ENCODE data around the gene NAA80. TPM values are rescaled to one million over a fixed set of nuclear protein-coding genes. Genes with fewer than 3 reads are reported as not detected.

NAA80 gene
- total and polyA plus RNA-seq, 5 experiments from 2014 or later: 10.8 to 36.8 (median 18.7) TPM

GRCh38 chr3:50339485-50340146 lies 40.4 kb upstream of the NAA80 start:
- peaks cover 0 to 3% (median 0%) of the 10 kb centered on the region in 3 donors for H3K36me3 Mint-ChIP-seq
- POLR2A ChIA-PET: interaction anchor here (1.7 to 14.5 kb wide), 8 partner anchors 8 to 47 kb away, joined by 6 to 318 read pairs (median 32); partner anchors contain the start of genes CYB561D2, HYAL2, HYAL3 and IFRD2
- H3K9me3 Mint-ChIP-seq: no peaks in the 10 kb centered on the region
- DNase-seq: no peak
- no peak for ATAC-seq
- no peaks in the 10 kb centered on the region for H3K27me3 Mint-ChIP-seq
- peak overlapping the region; percentile 94 to 99 (median 96) for H3K27ac Mint-ChIP-seq
- peaks cover 27 to 72% (median 66%) of the 10 kb centered on the region in 4 donors for H3K4me1 Mint-ChIP-seq
- peak overlapping the region; percentile 86 to 98 (median 94) for H3K4me3 Mint-ChIP-seq

DNA sequence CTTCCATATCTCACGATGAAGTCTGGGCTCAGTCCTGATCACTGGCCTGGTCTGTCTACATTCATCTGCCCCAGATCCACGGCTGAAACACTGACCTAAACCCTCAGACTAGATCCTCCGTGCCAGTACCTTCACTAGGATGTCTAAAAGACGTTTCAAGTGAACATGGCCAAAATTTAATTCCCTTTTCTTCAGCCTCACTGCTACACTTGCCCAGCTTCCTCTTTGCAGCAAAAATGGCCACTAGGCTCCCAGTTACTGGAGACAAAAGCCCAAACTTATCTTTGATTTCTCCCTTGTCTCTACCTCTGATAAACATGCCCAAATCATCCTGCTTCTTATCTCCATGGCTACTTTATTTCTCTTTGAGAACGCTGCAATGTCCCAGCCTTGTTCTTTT lies 39.8 kb upstream of the NAA80 start:
- H3K4me3 Mint-ChIP-seq: peak overlapping the region; percentile 86 to 98 (median 94)
- POLR2A ChIA-PET: interaction anchor here (0.7 to 14.5 kb wide), 8 partner anchors 11 to 314 kb away, joined by 3 to 318 read pairs (median 46); partner anchors contain the start of genes CYB561D2, HYAL2, HYAL3 and NAA80
- H3K27me3 Mint-ChIP-seq: no peaks in the 10 kb centered on the region

DNA sequence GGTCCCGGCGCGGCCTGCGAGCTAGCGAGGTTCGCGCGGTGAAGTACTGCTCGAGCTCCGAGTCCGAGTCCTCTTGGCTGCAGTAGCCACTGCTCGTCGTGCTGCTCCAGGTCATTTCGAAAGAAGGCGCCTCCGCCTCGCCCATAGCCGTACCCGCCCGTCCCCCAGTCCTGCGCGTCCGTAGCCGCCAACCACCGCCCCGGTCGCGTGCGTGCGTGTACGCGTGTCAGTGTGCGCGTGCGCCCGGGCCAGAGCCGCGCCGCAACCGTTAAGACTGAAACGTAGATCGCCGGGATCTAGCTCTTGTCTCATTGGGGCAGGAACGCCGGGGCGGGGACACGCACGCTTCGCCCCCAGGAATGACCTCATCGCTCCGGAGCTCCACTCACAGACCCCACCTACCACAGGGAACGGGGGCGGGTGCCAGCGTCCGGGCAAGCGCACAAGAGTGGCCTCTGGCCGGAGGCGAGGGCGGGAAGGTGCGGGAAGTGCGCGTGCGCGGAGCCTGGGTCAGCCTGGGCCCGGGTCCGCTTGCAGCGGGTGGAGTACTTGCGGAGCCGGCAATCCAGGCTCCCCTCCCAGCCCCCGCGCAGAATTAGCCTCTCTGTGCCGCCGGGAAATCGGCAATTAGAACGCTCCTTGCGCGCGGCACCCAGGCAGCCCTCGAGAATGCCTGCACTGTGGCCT lies 38.1 kb upstream of the NAA80 start:
- Mint-ChIP-seq H3K27me3 (no peaks in the 10 kb centered on the region), H3K4me1 (peaks cover 34 to 79% (median 74%) of the 10 kb centered on the region in 4 donors), H3K27ac (peak overlapping the region; percentile 94 to 99 (median 96)), H3K9me3 (no peaks in the 10 kb centered on the region), H3K36me3 (peaks cover 0 to 12% (median 0%) of the 10 kb centered on the region in 3 donors), H3K4me3 (peak overlapping the region; percentile 86 to 98 (median 94))
- peak; percentile 77 to 78 for ATAC-seq
- POLR2A ChIA-PET: interaction anchor here (0.6 to 14.5 kb wide), 27 partner anchors 8 to 1048 kb away, joined by 3 to 318 read pairs (median 5); partner anchors contain the start of genes C3orf18, CISH, CYB561D2 and GNAI2
- DNase-seq: peak; percentile 84 to 98 (median 92)

More for the DNA sequence above, 39.8 kb upstream of the NAA80 start:
- Mint-ChIP-seq H3K9me3 (no peaks in the 10 kb centered on the region), H3K4me1 (peaks cover 30 to 75% (median 72%) of the 10 kb centered on the region in 4 donors), H3K27ac (peak overlapping the region; percentile 94 to 99 (median 96)), H3K36me3 (peaks cover 0 to 7% (median 0%) of the 10 kb centered on the region in 3 donors)
- no peak for ATAC-seq
- no peak for DNase-seq

DNA sequence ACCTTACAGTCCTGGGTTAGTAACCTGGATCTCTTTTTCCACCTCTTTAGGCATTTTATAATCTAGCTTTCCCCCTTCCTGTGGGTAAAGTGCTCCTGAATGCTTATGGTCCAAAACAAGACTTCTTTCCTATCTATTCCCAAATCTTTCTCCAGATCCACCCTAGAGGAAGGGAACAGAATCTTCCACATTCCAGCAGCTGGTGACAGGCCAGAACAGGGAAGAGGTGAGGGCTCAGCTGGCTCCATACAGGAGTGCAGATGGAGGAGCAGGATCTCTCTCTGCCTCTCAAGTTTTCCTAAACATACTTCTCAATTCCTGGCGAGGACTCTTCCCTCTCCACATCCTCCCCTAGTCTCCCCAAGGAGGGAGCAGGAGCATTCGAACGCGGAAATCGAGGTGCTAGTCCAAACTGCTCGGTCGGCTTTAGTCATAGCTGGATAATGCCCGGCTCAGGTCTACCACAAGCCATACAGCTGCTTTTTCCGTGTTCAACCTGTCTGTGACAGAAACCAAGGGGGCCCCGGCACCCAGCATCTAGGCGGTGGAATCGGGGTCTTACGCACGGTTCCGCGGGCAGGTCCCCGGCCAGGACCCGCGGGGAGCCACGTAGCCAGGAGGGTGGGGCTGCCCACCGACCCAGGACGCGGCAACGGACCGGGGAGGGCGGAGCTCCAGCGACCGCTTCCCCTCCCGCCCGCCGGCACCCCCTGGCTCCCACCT lies 37.4 kb upstream of the NAA80 start:
- POLR2A ChIA-PET: interaction anchor here (0.6 to 14.5 kb wide), 29 partner anchors 9 to 1049 kb away, joined by 3 to 318 read pairs (median 4); partner anchors contain the start of genes C3orf18, CISH, CYB561D2 and GNAI2
- Mint-ChIP-seq H3K27ac (peak overlapping the region; percentile 83 to 99 (median 96)), H3K27me3 (no peaks in the 10 kb centered on the region), H3K4me3 (peak overlapping the region; percentile 86 to 98 (median 94)), H3K36me3 (peaks cover 0 to 17% (median 0%) of the 10 kb centered on the region in 3 donors), H3K4me1 (peaks cover 34 to 77% (median 72%) of the 10 kb centered on the region in 4 donors), H3K9me3 (no peaks in the 10 kb centered on the region)
- DNase-seq: peak in 1 of 10 donors; percentile 44
- peak; percentile 41 to 43 for ATAC-seq

DNA sequence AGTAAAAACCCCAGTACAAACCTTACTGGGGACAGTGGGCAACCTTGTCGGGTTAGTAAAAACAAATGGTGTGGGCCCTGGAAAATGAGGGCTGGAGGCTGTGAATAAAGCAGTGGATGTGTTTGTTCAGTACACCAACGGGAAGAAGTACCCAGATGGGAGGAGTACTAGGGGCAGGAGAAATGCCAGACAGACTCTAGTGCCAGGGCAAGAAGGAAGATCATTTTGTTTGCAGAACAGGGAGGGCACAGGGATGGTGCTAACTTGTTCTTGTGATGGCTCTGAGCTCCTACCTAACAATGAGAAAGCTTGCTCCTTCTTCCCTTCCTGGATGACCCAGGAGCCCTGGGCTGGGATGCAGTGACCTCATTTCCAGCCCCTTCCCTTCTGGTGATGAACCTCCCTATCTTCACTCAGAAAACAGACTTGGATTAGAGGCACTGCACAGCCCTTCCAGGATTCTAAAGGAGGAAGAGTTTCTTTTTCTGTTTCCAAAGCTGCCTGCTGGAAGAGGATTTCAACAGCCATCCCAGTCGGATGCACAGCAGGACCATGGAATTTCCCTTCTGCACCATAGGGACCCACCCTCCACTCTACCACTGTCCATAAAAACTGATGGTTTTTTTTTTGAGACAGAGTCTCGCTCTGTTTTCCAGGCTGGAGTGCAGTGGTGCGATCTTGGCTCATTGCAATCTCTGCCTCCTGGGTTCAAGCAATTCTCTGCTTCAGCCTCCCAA lies 35.3 kb upstream of the NAA80 start:
- no peak for DNase-seq
- Mint-ChIP-seq H3K9me3 (no peaks in the 10 kb centered on the region), H3K4me3 (peak overlapping the region in 9 of 10 donors; percentile 21 to 77 (median 55)), H3K27ac (peak overlapping the region in 9 of 10 donors; percentile 87 to 97 (median 95)), H3K27me3 (no peaks in the 10 kb centered on the region), H3K36me3 (peaks cover 0 to 37% (median 0%) of the 10 kb centered on the region in 3 donors), H3K4me1 (peaks cover 31 to 61% (median 57%) of the 10 kb centered on the region in 4 donors)
- ATAC-seq: no peak
- POLR2A ChIA-PET: interaction anchor here (1.1 to 14.5 kb wide), 8 partner anchors 9 to 36 kb away, joined by 3 to 318 read pairs (median 3); partner anchors contain the start of genes CYB561D2 and NPRL2

- no peak for ATAC-seq
- no peaks in the 10 kb centered on the region for H3K9me3 Mint-ChIP-seq
- no peak for DNase-seq
- peaks cover 0 to 38% (median 0%) of the 10 kb centered on the region in 3 donors for H3K36me3 Mint-ChIP-seq
- peak overlapping the region; percentile 75 to 97 (median 93) for H3K27ac Mint-ChIP-seq
- POLR2A ChIA-PET: interaction anchor here (1.1 to 1.3 kb wide), 3 partner anchors 11 to 14 kb away, joined by 3 to 4 read pairs (median 3); no protein-coding TSS in a partner anchor
- no peaks in the 10 kb centered on the region for H3K27me3 Mint-ChIP-seq
- H3K4me3 Mint-ChIP-seq: peak overlapping the region; percentile 10 to 77 (median 48)
- peaks cover 27 to 58% (median 51%) of the 10 kb centered on the region in 4 donors for H3K4me1 Mint-ChIP-seq
Observed at GRCh38 chr3:50333744-50334328, 34.6 kb upstream of the NAA80 start.

DNA sequence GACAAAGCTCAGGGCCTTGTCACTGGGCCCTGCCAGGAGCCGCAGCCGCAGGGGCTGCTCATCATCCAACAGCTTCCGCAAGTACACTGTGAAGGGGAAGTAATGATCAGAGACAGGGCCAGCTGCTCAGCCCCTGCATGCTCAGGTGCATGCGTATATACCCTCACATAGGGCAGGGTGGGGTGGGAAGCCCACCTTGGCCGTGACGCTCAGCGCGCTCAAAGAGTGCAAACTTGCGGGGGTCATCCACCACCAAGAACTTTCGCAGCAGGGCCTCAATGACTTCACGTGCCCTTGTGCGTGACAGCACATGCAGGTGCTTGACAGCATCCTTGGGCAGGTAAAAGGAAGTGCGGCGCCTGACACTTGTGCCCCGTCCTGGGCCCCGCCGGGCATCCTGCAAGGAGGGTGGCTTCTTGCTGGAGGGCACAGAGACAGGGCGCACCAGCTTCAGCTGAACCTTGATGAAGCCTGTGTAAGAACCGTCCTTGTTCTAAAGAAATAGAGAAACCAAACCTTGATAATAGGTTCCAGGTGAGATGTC lies 32.2 kb upstream of the NAA80 start:
- Mint-ChIP-seq H3K27me3 (no peaks in the 10 kb centered on the region), H3K9me3 (no peaks in the 10 kb centered on the region), H3K4me3 (no peak overlapping the region), H3K27ac (peak overlapping the region in 4 of 10 donors; percentile 11 to 72 (median 26)), H3K4me1 (peaks cover 16 to 58% (median 48%) of the 10 kb centered on the region in 4 donors), H3K36me3 (peaks cover 0 to 39% (median 0%) of the 10 kb centered on the region in 3 donors)
- no peak for ATAC-seq
- no peak for DNase-seq
- POLR2A ChIA-PET: interaction anchor here (0.6 to 2.6 kb wide), 5 partner anchors 9 to 39 kb away, joined by 3 to 14 read pairs (median 4); partner anchors contain the start of genes CYB561D2, IFRD2, NPRL2 and RASSF1

DNA sequence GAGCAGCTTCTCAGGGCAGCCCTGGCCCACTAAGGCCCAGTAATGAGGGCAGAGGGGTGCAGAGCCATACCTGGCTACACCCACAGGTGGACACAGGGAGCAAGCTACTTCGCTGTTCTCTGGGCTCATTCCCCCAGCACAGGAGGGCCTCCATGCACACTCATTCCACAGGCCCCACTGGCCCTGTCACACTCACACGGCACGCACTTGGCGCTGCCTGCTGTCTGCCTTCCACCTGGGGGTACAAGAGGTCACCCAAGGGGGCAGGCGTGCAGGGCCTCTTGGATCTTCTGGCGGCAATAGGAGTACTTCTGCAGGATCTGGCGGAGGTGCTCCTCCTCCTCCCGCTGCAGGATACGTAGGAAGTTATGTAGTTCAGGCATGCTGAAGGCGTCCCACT lies 31.1 kb upstream of the NAA80 start:
- peaks cover 13 to 52% (median 42%) of the 10 kb centered on the region in 4 donors for H3K4me1 Mint-ChIP-seq
- DNase-seq: no peak
- POLR2A ChIA-PET: interaction anchor here (0.5 to 2.5 kb wide), 2 partner anchors 11 to 104 kb away, joined by 4 to 14 read pairs; partner anchors contain the start of gene RASSF1
- no peak for ATAC-seq
- H3K27ac Mint-ChIP-seq: peak overlapping the region in 3 of 10 donors; percentile 32 to 84 (median 49)
- no peaks in the 10 kb centered on the region for H3K9me3 Mint-ChIP-seq
- no peaks in the 10 kb centered on the region for H3K27me3 Mint-ChIP-seq
- H3K36me3 Mint-ChIP-seq: peaks cover 0 to 39% (median 0%) of the 10 kb centered on the region in 3 donors
- peak overlapping the region in 1 of 10 donors; percentile 14 for H3K4me3 Mint-ChIP-seq

DNA sequence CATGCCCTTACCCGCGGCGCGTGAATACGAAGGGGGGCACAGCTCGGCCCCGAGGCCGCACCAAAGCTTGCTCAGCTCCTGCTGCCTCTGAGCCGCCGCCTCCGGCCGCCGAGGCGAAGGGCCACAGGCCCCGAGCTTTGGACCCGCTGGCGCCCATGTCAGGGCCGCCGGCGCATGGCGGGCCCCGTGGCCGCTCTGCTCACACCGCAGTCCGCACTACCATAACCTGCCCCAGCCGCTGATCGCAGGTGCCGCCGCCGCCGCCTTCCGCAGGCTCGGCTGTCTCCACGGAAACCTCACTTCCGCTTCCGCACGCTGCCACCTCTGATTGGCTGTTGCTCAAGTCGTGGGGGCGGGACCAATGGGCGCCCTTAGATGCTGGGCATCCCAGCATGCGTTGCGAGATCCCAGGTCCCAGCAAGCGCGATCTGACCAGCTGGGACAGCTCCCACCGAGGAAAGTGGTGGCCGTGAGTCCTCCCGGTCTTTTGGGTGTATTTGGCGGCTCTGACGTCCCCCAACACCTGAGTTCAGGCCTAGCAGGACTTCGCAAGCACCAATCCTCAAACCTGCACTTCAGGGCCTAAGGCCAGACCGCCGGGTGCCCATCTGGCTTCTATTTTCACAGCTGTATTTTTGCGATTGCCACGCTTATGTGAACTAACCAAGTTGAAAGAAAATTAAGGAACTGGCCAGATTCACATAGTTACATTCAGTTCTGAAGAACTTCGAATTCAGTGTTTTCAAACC lies 28.9 kb upstream of the NAA80 start, which contains the start of gene TUSC2:
TSS of gene TUSC2 (minus strand) at position 281 of the 749 bp plus-strand sequence. CDS start at position 157, 124 bp downstream.
- peak; percentile 93 to 96 for ATAC-seq
- H3K4me1 Mint-ChIP-seq: peaks cover 6 to 38% (median 34%) of the 10 kb centered on the region in 4 donors
- peak within 1 kb of the TSS; percentile 85 to 97 (median 95) for H3K27ac Mint-ChIP-seq
- H3K27me3 Mint-ChIP-seq: no peaks in the 10 kb centered on the region
- H3K4me3 Mint-ChIP-seq: peak within 1 kb of the TSS; percentile 84 to 97 (median 94)
- POLR2A ChIA-PET: interaction anchor here (0.9 to 2.8 kb wide), 11 partner anchors 10 to 239 kb away, joined by 3 to 48 read pairs (median 9); partner anchors contain the start of genes C3orf18, CYB561D2, HYAL3 and IFRD2
- H3K36me3 Mint-ChIP-seq: peaks cover 0 to 32% (median 0%) of the 10 kb centered on the region in 3 donors
- no peaks in the 10 kb centered on the region for H3K9me3 Mint-ChIP-seq
- DNase-seq: peak; percentile 89 to 97 (median 92)

- Mint-ChIP-seq H3K4me1 (peaks cover 6 to 40% (median 33%) of the 10 kb centered on the region in 4 donors), H3K27ac (peak overlapping the region in 9 of 10 donors; percentile 31 to 96 (median 89)), H3K36me3 (peaks cover 0 to 31% (median 0%) of the 10 kb centered on the region in 3 donors), H3K4me3 (peak overlapping the region; percentile 69 to 97 (median 86)), H3K27me3 (no peaks in the 10 kb centered on the region), H3K9me3 (no peaks in the 10 kb centered on the region)
- no peak for ATAC-seq
- POLR2A ChIA-PET: interaction anchor here (0.9 to 2.8 kb wide), 10 partner anchors 9 to 240 kb away, joined by 3 to 48 read pairs (median 11); partner anchors contain the start of genes C3orf18, CYB561D2, HYAL3 and IFRD2
- no peak for DNase-seq
Observed at GRCh38 chr3:50327129-50327528, 27.9 kb upstream of the NAA80 start.

Data from naive thymus-derived CD8-positive, alpha-beta T cell (primary cell).